HG03159 (cell line): Measurements from ENCODE around the gene TRPM3.
"Not testable (repeated sequence)": the region's sequence is repeated elsewhere in the genome, so short reads cannot be mapped to it uniquely, and the experiment has no call there.

Source experiments
- ATAC-seq: cut with Tn5 transposase; IDR thresholded peaks from one replicate; pipeline ENCODE4 v1.9.1; 2021; ENCODE audit warnings: mild to moderate bottlenecking, moderate library complexity; ENCODE audit not compliant: unreplicated experiment

The TRPM3 gene

GRCh38 chr9:70778568-70778967 is 342.9 kb downstream of the TRPM3 start:
- no peak for ATAC-seq

- no peak for ATAC-seq
Measured at GRCh38 chr9:70773579-70773978, 347.8 kb downstream of the TRPM3 start.

- ATAC-seq: no peak
Measured at GRCh38 chr9:70772601-70773000, 348.8 kb downstream of the TRPM3 start.

- ATAC-seq: no peak
Measured at GRCh38 chr9:70765946-70766345, 355.5 kb downstream of the TRPM3 start.

GRCh38 chr9:70761139-70761670 is 360.2 kb downstream of the TRPM3 start:
- ATAC-seq: no peak

- ATAC-seq: no peak
Measured at GRCh38 chr9:70760228-70760627, 361.2 kb downstream of the TRPM3 start.

- ATAC-seq: no peak
Measured at GRCh38 chr9:70753311-70753710, 368.1 kb downstream of the TRPM3 start.

GRCh38 chr9:70749066-70749465 is 372.4 kb downstream of the TRPM3 start:
- ATAC-seq: no peak

- ATAC-seq: no peak
Measured at GRCh38 chr9:70747261-70747718, 374.1 kb downstream of the TRPM3 start.

- ATAC-seq: no peak
Measured at GRCh38 chr9:70746760-70747159, 374.7 kb downstream of the TRPM3 start.

GRCh38 chr9:70746316-70746715 is 375.1 kb downstream of the TRPM3 start:
- no peak for ATAC-seq

- ATAC-seq: not testable (repeated sequence)
Measured at GRCh38 chr9:70724794-70725193, 396.6 kb downstream of the TRPM3 start.

GRCh38 chr9:70724025-70724424 is 397.4 kb downstream of the TRPM3 start:
- ATAC-seq: not testable (repeated sequence)

- not testable (repeated sequence) for ATAC-seq
Measured at GRCh38 chr9:70706797-70707196, 414.6 kb downstream of the TRPM3 start.

GRCh38 chr9:70701163-70701562 is 420.3 kb downstream of the TRPM3 start:
- ATAC-seq: no peak

- ATAC-seq: no peak
Measured at GRCh38 chr9:70696694-70697335, 424.6 kb downstream of the TRPM3 start.

GRCh38 chr9:70694758-70695157 is 426.7 kb downstream of the TRPM3 start:
- no peak for ATAC-seq

- no peak for ATAC-seq
Measured at GRCh38 chr9:70693186-70693585, 428.2 kb downstream of the TRPM3 start.

- ATAC-seq: no peak
Measured at GRCh38 chr9:70692431-70692830, 429.0 kb downstream of the TRPM3 start.

- no peak for ATAC-seq
Measured at GRCh38 chr9:70688704-70689103, 432.7 kb downstream of the TRPM3 start.

GRCh38 chr9:70683841-70684240 is 437.6 kb downstream of the TRPM3 start:
- ATAC-seq: no peak

- ATAC-seq: no peak
Measured at GRCh38 chr9:70682298-70682697, 439.1 kb downstream of the TRPM3 start.

GRCh38 chr9:70679845-70680244 is 441.6 kb downstream of the TRPM3 start:
- no peak for ATAC-seq
